H1 (cell line): ENCODE measurements around the gene ATXN2. TPM values are rescaled to one million over a fixed set of nuclear protein-coding genes. Genes with fewer than 3 reads are reported as not detected.

Experiments
- CTCF ChIA-PET: fragments of 300-600 bp; sonication (Branson Sonifier 250); formaldehyde crosslinking; loops from one replicate; lab custom pipeline; 2021; ENCODE audit not compliant: partially characterized antibody; lab: Charles Lee
- POLR2A ChIA-PET: fragments of 300-600 bp; sonication (Branson Sonifier 250); formaldehyde crosslinking; loops from one replicate; lab custom pipeline; 2021; ENCODE audit warnings: inconsistent platforms; ENCODE audit not compliant: partially characterized antibody; lab: Charles Lee
- DNase-seq, 2 experiments: peaks; one replicate each; pipeline versions ENCODE4 v3.0.0 to v3.0.0-alpha.2; 2010 to 2022; ENCODE audit warnings: low spot score in 2 of 2, low read depth in 1 of 2, mixed read lengths in 1 of 2
- FAIRE-seq: peaks from 2 replicates; lab custom pipeline; 2011; peaks lifted over from hg19 to GRCh38; lab: Jason Lieb, UNC
- H2AFZ ChIP-seq: 2 replicates; pipeline ENCODE4 v1.8.1; 2012; ENCODE audit warnings: low read length, inconsistent platforms
- H2AK5ac ChIP-seq: 2 replicates; pipeline ENCODE4 v1.6.1; 2013; ENCODE audit warnings: low read depth, low read length
- H2BK120ac ChIP-seq: replicated peaks from 2 replicates; pipeline ENCODE3; 2013; ENCODE audit warnings: low read depth, low read length, inconsistent platforms
- H2BK12ac ChIP-seq: 2 replicates; pipeline ENCODE4 v1.6.1; 2013; ENCODE audit warnings: low read depth, low read length
- H2BK15ac ChIP-seq: 2 replicates; pipeline ENCODE4 v1.6.1; 2013; ENCODE audit warnings: low read length
- H2BK20ac ChIP-seq: 2 replicates; pipeline ENCODE4 v1.6.1; 2013; ENCODE audit warnings: low read length
- H2BK5ac ChIP-seq: 2 replicates; pipeline ENCODE4 v1.6.1; 2013; ENCODE audit warnings: low read depth, low read length
- H3K14ac ChIP-seq: 2 replicates; pipeline ENCODE4 v1.6.1; 2013; ENCODE audit warnings: inconsistent platforms; ENCODE audit not compliant: insufficient read length
- H3K18ac ChIP-seq: 2 replicates; pipeline ENCODE4 v1.6.1; 2013; ENCODE audit warnings: low read length; ENCODE audit errors: extremely low read depth
- H3K23ac ChIP-seq: 2 replicates; pipeline ENCODE4 v1.6.1; 2013; ENCODE audit warnings: inconsistent platforms; ENCODE audit not compliant: insufficient read length
- H3K23me2 ChIP-seq: 2 replicates; pipeline ENCODE4 v1.6.1; 2013; ENCODE audit warnings: low read depth, low read length
- H3K27ac ChIP-seq: 2 replicates; pipeline ENCODE4 v1.6.1; 2011; ENCODE audit warnings: low read depth, low read length, inconsistent platforms
- H3K27me3 ChIP-seq, 4 experiments: replicated peaks in 1 of 4; 1 replicate in 1 of 4; 2 replicates in 3 of 4; pipeline versions ENCODE4 v1.6.1 to v1.8.1; 2011 to 2013; ENCODE audit warnings: low read length in 3 of 4, mild to moderate bottlenecking in 3 of 4, inconsistent platforms in 2 of 4, mixed read lengths in 2 of 4, moderate library complexity in 1 of 4; ENCODE audit not compliant: control insufficient read depth in 3 of 4, insufficient read depth in 3 of 4; ENCODE audit errors: extremely low read depth in 1 of 4
- H3K36me3 ChIP-seq, 4 experiments: 2 replicates each; pipeline versions ENCODE4 v1.6.1 to v1.8.1; 2011 to 2013; ENCODE audit warnings: mild to moderate bottlenecking in 4 of 4, low read length in 3 of 4, moderate library complexity in 2 of 4, control low read depth in 1 of 4, inconsistent platforms in 1 of 4; ENCODE audit not compliant: insufficient read depth in 4 of 4, control insufficient read depth in 2 of 4
- H3K4ac ChIP-seq: replicated peaks from 2 replicates; pipeline ENCODE3; 2013; ENCODE audit warnings: low read length, low read depth, mixed read lengths, inconsistent platforms; ENCODE audit not compliant: insufficient read length
- H3K4me1 ChIP-seq, 4 experiments: replicated peaks in 1 of 4; 1 replicate in 1 of 4; 2 replicates in 3 of 4; pipeline versions ENCODE4 v1.6.1 to v1.8.1; 2011 to 2013; ENCODE audit warnings: low read length in 3 of 4, inconsistent platforms in 2 of 4, mixed read lengths in 1 of 4; ENCODE audit not compliant: insufficient read depth in 4 of 4, control insufficient read depth in 3 of 4
- H3K4me2 ChIP-seq, 2 experiments: 2 replicates each; pipeline versions ENCODE4 v1.6.1 to v1.8.1; 2011 to 2013; ENCODE audit warnings: low read depth in 2 of 2, low read length in 2 of 2, control low read depth in 1 of 2, inconsistent platforms in 1 of 2, mild to moderate bottlenecking in 1 of 2; ENCODE audit not compliant: insufficient read depth in 1 of 2
- H3K4me3 ChIP-seq, 4 experiments: fragments of 200-600, 300-600 bp in 1 of 4; sonication (generic), shearing (Covaris generic), sonication (Bioruptor Twin) in 1 of 4; 2 replicates each; pipeline versions ENCODE4 v1.5.1 to v1.8.1; 2011 to 2016; ENCODE audit warnings: low read length in 4 of 4, low read depth in 3 of 4, control low read depth in 2 of 4, inconsistent platforms in 2 of 4, mild to moderate bottlenecking in 2 of 4, mixed read lengths in 1 of 4, moderate library complexity in 1 of 4; ENCODE audit not compliant: insufficient read depth in 2 of 4; ENCODE audit errors: extremely low read depth in 1 of 4
- H3K56ac ChIP-seq: replicated peaks from 2 replicates; pipeline ENCODE3; 2013; ENCODE audit warnings: low read depth, mild to moderate bottlenecking, mixed read lengths, low read length, inconsistent platforms; ENCODE audit not compliant: insufficient read length
- H3K79me1 ChIP-seq: 2 replicates; pipeline ENCODE4 v1.6.1; 2013; ENCODE audit warnings: low read depth, low read length, control low read depth
- H3K79me2 ChIP-seq, 2 experiments: 2 replicates each; pipeline versions ENCODE4 v1.6.1 to v1.8.1; 2012 to 2013; ENCODE audit warnings: low read length in 2 of 2, mild to moderate bottlenecking in 2 of 2, inconsistent platforms in 1 of 2; ENCODE audit not compliant: insufficient read depth in 2 of 2, control insufficient read depth in 1 of 2
- H3K9ac ChIP-seq, 4 experiments: replicated peaks in 1 of 4; 1 replicate in 1 of 4; 2 replicates in 3 of 4; pipeline versions ENCODE4 v1.6.1 to v1.8.1; 2011 to 2013; ENCODE audit warnings: low read depth in 3 of 4, low read length in 3 of 4, control low read depth in 2 of 4, mild to moderate bottlenecking in 2 of 4, moderate library complexity in 2 of 4, inconsistent platforms in 1 of 4; ENCODE audit errors: extremely low read depth in 1 of 4
- H3K9me3 ChIP-seq, 2 experiments: 2 replicates each; pipeline versions ENCODE4 v1.6.1 to v1.8.1; 2012 to 2013; ENCODE audit warnings: mild to moderate bottlenecking in 2 of 2, moderate library complexity in 2 of 2, control low read depth in 1 of 2, inconsistent platforms in 1 of 2, low read depth in 1 of 2, low read length in 1 of 2, mixed read lengths in 1 of 2; ENCODE audit not compliant: insufficient read depth in 2 of 2
- H4K20me1 ChIP-seq, 2 experiments: replicated peaks in 1 of 2; 2 replicates each; pipeline versions ENCODE3 to v1.8.1; 2011 to 2013; ENCODE audit warnings: inconsistent platforms in 2 of 2, low read length in 2 of 2, mild to moderate bottlenecking in 1 of 2; ENCODE audit not compliant: insufficient read depth in 2 of 2, control insufficient read depth in 1 of 2
- H4K5ac ChIP-seq: 2 replicates; pipeline ENCODE4 v1.6.1; 2013; ENCODE audit warnings: low read length, low read depth, mixed read lengths, inconsistent platforms; ENCODE audit not compliant: insufficient read length
- H4K8ac ChIP-seq: 2 replicates; pipeline ENCODE4 v1.8.0; 2013; ENCODE audit warnings: mild to moderate bottlenecking, moderate library complexity, low read length, inconsistent platforms; ENCODE audit not compliant: insufficient read depth; ENCODE audit errors: extremely low read depth
- H4K91ac ChIP-seq: replicated peaks from 2 replicates; pipeline ENCODE3; 2013; ENCODE audit warnings: low read length, mixed read lengths, inconsistent platforms; ENCODE audit not compliant: insufficient read length
- BCL11A ChIP-seq, 2 experiments: IDR thresholded peaks; one replicate each; pipeline ENCODE4 v1.6.1; 2011; ENCODE audit warnings: low read depth in 2 of 2, low read length in 2 of 2, mild to moderate bottlenecking in 2 of 2
- BRCA1 ChIP-seq: IDR thresholded peaks from 2 replicates; pipeline ENCODE4 v1.6.1; 2012; ENCODE audit warnings: low read depth, low read length, improper control_type of control experiment
- CREB1 ChIP-seq: IDR thresholded peaks from 2 replicates; pipeline ENCODE4 v1.6.1; 2012; ENCODE audit warnings: inconsistent platforms
- EP300 ChIP-seq, 2 experiments: IDR thresholded peaks; 1 replicate in 1 of 2; 2 replicates in 1 of 2; pipeline ENCODE4 v1.6.1; 2011 to 2012; ENCODE audit warnings: low read depth in 2 of 2, low read length in 2 of 2, mild to moderate bottlenecking in 2 of 2, borderline replicate concordance in 1 of 2, inconsistent platforms in 1 of 2, moderate library complexity in 1 of 2
- FOSL1 ChIP-seq: IDR thresholded peaks from 2 replicates; pipeline ENCODE4 v1.6.1; 2011; ENCODE audit warnings: mild to moderate bottlenecking, low read depth, low read length, moderate library complexity; ENCODE audit not compliant: insufficient read depth
- GABPA ChIP-seq: IDR thresholded peaks from 2 replicates; pipeline ENCODE4 v1.6.1; 2011; ENCODE audit warnings: mild to moderate bottlenecking, low read length, moderate library complexity, borderline replicate concordance; ENCODE audit not compliant: insufficient read depth
- KDM1A ChIP-seq: fragments of 200-600, 300-600 bp; sonication (generic); IDR thresholded peaks from 2 replicates; pipeline ENCODE4 v1.7.1; 2016; ENCODE audit warnings: mild to moderate bottlenecking, low read length, borderline replicate concordance
- MAFK ChIP-seq: IDR thresholded peaks from 2 replicates; pipeline ENCODE4 v1.6.1; 2012; ENCODE audit warnings: low read depth, mild to moderate bottlenecking, improper control_type of control experiment, low read length
- POLR2A ChIP-seq, 2 experiments: IDR thresholded peaks; 1 replicate in 1 of 2; 2 replicates in 1 of 2; pipeline ENCODE4 v1.6.1; 2011; ENCODE audit warnings: low read depth in 2 of 2, low read length in 2 of 2, mild to moderate bottlenecking in 2 of 2; ENCODE audit errors: control extremely low read depth in 1 of 2
- POLR2AphosphoS5 ChIP-seq: IDR thresholded peaks from 2 replicates; pipeline ENCODE4 v1.6.1; 2011; ENCODE audit warnings: low read depth, low read length
- RNF2 ChIP-seq: fragments of 200-900, 300-1000 bp; sonication (generic); IDR thresholded peaks from 2 replicates; pipeline ENCODE4 v1.7.1; 2016; ENCODE audit warnings: borderline replicate concordance, low read depth, mild to moderate bottlenecking, antibody characterized with exemption, low read length; ENCODE audit not compliant: poor library complexity, severe bottlenecking; ENCODE audit errors: missing control alignments
- SUZ12 ChIP-seq: fragments of 200-600 bp; sonication (generic); IDR thresholded peaks from 2 replicates; pipeline ENCODE4 v1.6.1; 2012; ENCODE audit warnings: mild to moderate bottlenecking, inconsistent platforms, low read length, moderate library complexity, mixed read lengths
- TBP ChIP-seq: IDR thresholded peaks from 2 replicates; pipeline ENCODE4 v1.6.1; 2011; ENCODE audit warnings: low read depth, low read length, improper control_type of control experiment
- TEAD4 ChIP-seq: IDR thresholded peaks from 2 replicates; pipeline ENCODE4 v1.6.1; 2012; ENCODE audit warnings: low read depth, low read length, inconsistent platforms, mixed read lengths
- WGBS, 2 experiments: shearing (Covaris generic) in 1 of 2; methylation state at CpG; one replicate each; pipeline versions ENCODE4 v1.1.6 to v1.1.7; 2013 to 2015; ENCODE audit warnings: low lambda C conversion rate in 2 of 2, mixed read lengths in 2 of 2, inconsistent platforms in 1 of 2, low coverage in 1 of 2, missing lambda C conversion rate in 1 of 2; ENCODE audit not compliant: insufficient replicate concordance in 2 of 2, insufficient coverage in 1 of 2, insufficient read length in 1 of 2; ENCODE audit errors: extremely low coverage in 1 of 2, missing lambda C conversion rate in 1 of 2; 5-methylcytosine and 5-hydroxymethylcytosine counted together
- polyA plus RNA-seq, 7 experiments: library from polyadenylated mRNA; depleted of rRNA in 3 of 7; stranded (reverse) in 5 of 7; unstranded in 2 of 7; fragments of >200 nt in 5 of 7; fragments of 200-250 nt in 2 of 7; gene quantifications; 1 replicate in 5 of 7; 2 replicates in 1 of 7; 4 replicates in 1 of 7; pipeline versions ENCODE4 v1.2.1 to v1.2.3, GENCODE V29; 2011 to 2013; ENCODE audit warnings: missing spikeins in 2 of 7, mixed read lengths in 2 of 7
- total RNA-seq: library from RNA; stranded (reverse); fragmentation: NEBNext Ultra II Directional; extraction: Animal tissue kit (Norgen Biotek cat#: 25700); gene quantifications from 2 replicates; pipeline ENCODE4 v1.2.1, GENCODE V29; 2021

The ATXN2 gene
- total and polyA plus RNA-seq, 2 of the 8 experiments (the other 6 are each of a cell fraction or from before 2014, with no cell fraction given) = 46.6 to 80.7 TPM

- FAIRE-seq = no peak
- H3K4ac ChIP-seq = no peak overlapping the region
- H2BK120ac ChIP-seq = no peak overlapping the region
- peak overlapping the region in 3 of 4 experiments; percentile 60 to 97 (median 91); a peak in 5 of 7 replicates for H3K9ac ChIP-seq
- H4K20me1 ChIP-seq = peaks cover 0 to 13% of the 10 kb centered on the region in 2 experiments
- H4K91ac ChIP-seq = no peak overlapping the region
- H3K4me2 ChIP-seq = peak overlapping the region; percentile 87 to 91
- 25% methylated on average over 5 of the region's 5 CpGs; no CpG with 5 or more reads in 1 of the 2 experiments for WGBS, 2 experiments
- H3K23me2 ChIP-seq = peaks cover 15% of the 10 kb centered on the region
- peaks cover 4 to 32% of the 10 kb centered on the region in 2 experiments for H3K79me2 ChIP-seq
- no peak overlapping the region for H2BK20ac ChIP-seq
- H3K79me1 ChIP-seq = no peaks in the 10 kb centered on the region
- ChIA-PET POLR2A (interaction anchor here (1.0 to 1.2 kb wide), 2 partner anchors 9 to 41 kb away, joined by 3 read pairs; no protein-coding TSS in a partner anchor), CTCF (no interaction called here)
- H2AK5ac ChIP-seq = no peak overlapping the region
- peak overlapping the region; percentile 97 for H2BK5ac ChIP-seq
- H3K14ac ChIP-seq = no peak overlapping the region
- H3K18ac ChIP-seq = 0 out of 2 replicates have a peak overlapping the region, but pooled peaks have one; percentile 87
- no peaks in the 10 kb centered on the region for H3K9me3 ChIP-seq
- H3K27ac ChIP-seq = 0 out of 2 replicates have a peak overlapping the region, but pooled peaks have one; percentile 99
- H3K56ac ChIP-seq = no peak overlapping the region
- H3K4me1 ChIP-seq = peaks cover 0 to 6% (median 1%) of the 10 kb centered on the region in 4 experiments; a peak in 4 of 7 replicates
- no peak for DNase-seq
- H3K27me3 ChIP-seq = no peaks in the 10 kb centered on the region
- H3K36me3 ChIP-seq = no peaks in the 10 kb centered on the region
- H2AFZ ChIP-seq = no peak overlapping the region
- H4K5ac ChIP-seq = peak overlapping the region; percentile 91
- no peak overlapping the region for H3K23ac ChIP-seq
- H2BK15ac ChIP-seq = no peak overlapping the region
- no peak overlapping the region for H4K8ac ChIP-seq
- no peak overlapping the region for H2BK12ac ChIP-seq
- H3K4me3 ChIP-seq = peak overlapping the region; percentile 77 to 94 (median 90)
- no peak for TF ChIP-seq TBP
- TF ChIP-seq KDM1A = no peak
- TF ChIP-seq RNF2 = no peak
- no peak for TF ChIP-seq POLR2AphosphoS5
- no peak for TF ChIP-seq GABPA
- no peak for TF ChIP-seq MAFK
- TF ChIP-seq POLR2A (IDR thresholded peaks at IDR 0.05; ENCODE audit: control extremely low read depth in 1 of 2, low read depth in 2 of 2, low read length in 2 of 2) = no peak
- TF ChIP-seq BRCA1 = no peak
- TF ChIP-seq BCL11A (IDR thresholded peaks at IDR 0.05; ENCODE audit: low read depth in 2 of 2, low read length in 2 of 2) = no peak
- no peak for TF ChIP-seq FOSL1
- no peak for TF ChIP-seq EP300 (IDR thresholded peaks at IDR 0.05; ENCODE audit: borderline replicate concordance in 1 of 2, low read depth in 2 of 2, low read length in 2 of 2)
- TF ChIP-seq CREB1 = no peak
- no peak for TF ChIP-seq SUZ12
- no peak for TF ChIP-seq TEAD4
Observed at GRCh38 chr12:111600205-111600642, 1.1 kb upstream of the ATXN2 start.
